H1 (cell line): ENCODE results near the gene IL2. TPM values are rescaled to one million over a fixed set of nuclear protein-coding genes. Genes with fewer than 3 reads are reported as not detected.

Source experiments
- CHD7 ChIP-seq: fragments of 300-600 bp; sonication (generic); IDR thresholded peaks from 2 replicates; pipeline ENCODE4 v1.7.1; 2012; ENCODE audit warnings: low read length, moderate library complexity, mild to moderate bottlenecking, inconsistent platforms; ENCODE audit not compliant: insufficient replicate concordance
- polyA plus RNA-seq, 7 experiments: library from polyadenylated mRNA; depleted of rRNA in 3 of 7; stranded (reverse) in 5 of 7; unstranded in 2 of 7; fragments of >200 nt in 5 of 7; fragments of 200-250 nt in 2 of 7; gene quantifications; 1 replicate in 5 of 7; 2 replicates in 1 of 7; 4 replicates in 1 of 7; pipeline versions ENCODE4 v1.2.1 to v1.2.3, GENCODE V29; 2011 to 2013; ENCODE audit warnings: missing spikeins in 2 of 7, mixed read lengths in 2 of 7
- total RNA-seq: library from RNA; stranded (reverse); fragmentation: NEBNext Ultra II Directional; extraction: Animal tissue kit (Norgen Biotek cat#: 25700); gene quantifications from 2 replicates; pipeline ENCODE4 v1.2.1, GENCODE V29; 2021

Gene IL2
- total and polyA plus RNA-seq, 2 of the 8 experiments (the other 6 are each of a cell fraction or from before 2014, with no cell fraction given), result not detected

- TF ChIP-seq CHD7, result no peak
- TF ChIP-seq, all 59 proteins: peak for 0
Measured at GRCh38 chr4:122479935-122480416, 23.5 kb upstream of the IL2 start (continued).
